ENCODE measurements around the gene NEK10. TPM values are rescaled to one million over a fixed set of nuclear protein-coding genes. Genes with fewer than 3 reads are reported as not detected.

Gene NEK10
- total RNA-seq, 2 experiments from 2014 or later, result 0.19 to 0.57 TPM

- POLR2A ChIA-PET, result no interaction called here
- H3K4me1 Mint-ChIP-seq, result no peaks in the 10 kb centered on the region
- no peaks in the 10 kb centered on the region for H3K36me3 Mint-ChIP-seq (ENCODE audit: low read depth)
- CTCF ChIA-PET, result interaction anchor here (0.7 kb wide), 1 partner anchor 485 kb away, joined by 3 read pairs; no protein-coding TSS in a partner anchor
- no peaks in the 10 kb centered on the region for H3K9me3 Mint-ChIP-seq (ENCODE audit: low read depth)
- ATAC-seq (no peak), DNase-seq (no peak)
- H3K27me3 Mint-ChIP-seq, result no peaks in the 10 kb centered on the region
- intact Hi-C loops (cut with DNase I, micrococcal nuclease), result no loop called here
- no peak overlapping the region for H3K4me3 Mint-ChIP-seq
- H3K27ac Mint-ChIP-seq, result no peak overlapping the region
Measured at GRCh38 chr3:27194861-27195483, 174.2 kb downstream of the NEK10 start.

GRCh38 chr3:27193056-27193455 is 176.1 kb downstream of the NEK10 start:
- H3K4me3 Mint-ChIP-seq, result no peak overlapping the region
- H3K36me3 Mint-ChIP-seq (ENCODE audit: low read depth), result no peaks in the 10 kb centered on the region
- no peaks in the 10 kb centered on the region for H3K27me3 Mint-ChIP-seq
- ATAC-seq, result no peak
- DNase-seq, result no peak
- ChIA-PET CTCF (interaction anchor here (0.7 to 0.9 kb wide), 2 partner anchors 61 to 105 kb away, joined by 3 read pairs; no protein-coding TSS in a partner anchor), POLR2A (no interaction called here)
- no peak overlapping the region for H3K27ac Mint-ChIP-seq
- H3K4me1 Mint-ChIP-seq, result no peaks in the 10 kb centered on the region
- no peaks in the 10 kb centered on the region for H3K9me3 Mint-ChIP-seq (ENCODE audit: low read depth)
- intact Hi-C loops (cut with DNase I, micrococcal nuclease), result no loop called here

DNA sequence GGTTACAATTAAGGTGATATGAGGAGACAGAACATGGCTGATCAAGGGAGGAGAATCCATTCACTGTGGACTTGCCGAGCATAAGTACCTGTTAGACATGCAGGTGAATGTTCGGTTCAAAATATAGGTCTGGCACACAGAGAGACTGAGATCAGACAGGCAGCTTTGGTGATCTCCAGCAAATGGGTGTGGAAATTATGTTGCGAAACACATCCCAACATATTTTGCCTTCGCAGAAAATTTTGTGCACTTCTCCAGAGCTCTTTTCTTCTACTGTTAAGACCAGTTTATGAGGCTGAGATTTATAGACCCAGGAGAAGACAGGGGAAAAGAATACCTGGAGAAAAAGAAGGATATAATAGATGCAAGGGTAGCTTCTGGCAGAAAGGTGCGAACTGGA is 183.2 kb downstream of the NEK10 start:
- H3K4me1 Mint-ChIP-seq, result no peaks in the 10 kb centered on the region
- no peaks in the 10 kb centered on the region for H3K36me3 Mint-ChIP-seq (ENCODE audit: low read depth)
- no peaks in the 10 kb centered on the region for H3K9me3 Mint-ChIP-seq (ENCODE audit: low read depth)
- no peak for ATAC-seq
- H3K4me3 Mint-ChIP-seq, result no peak overlapping the region
- no peak for DNase-seq
- H3K27ac Mint-ChIP-seq, result no peak overlapping the region
- ChIA-PET POLR2A (no interaction called here), CTCF (interaction anchor here (0.7 kb wide), 1 partner anchor 55 kb away, joined by 3 read pairs; no protein-coding TSS in a partner anchor)
- intact Hi-C loops (cut with DNase I, micrococcal nuclease), result no loop called here
- peaks cover 5% of the 10 kb centered on the region for H3K27me3 Mint-ChIP-seq

GRCh38 chr3:27185231-27185989 is 183.8 kb downstream of the NEK10 start:
- Mint-ChIP-seq H3K4me3 (no peak overlapping the region), H3K9me3 (ENCODE audit: low read depth) (no peaks in the 10 kb centered on the region), H3K36me3 (ENCODE audit: low read depth) (no peaks in the 10 kb centered on the region), H3K4me1 (no peaks in the 10 kb centered on the region), H3K27ac (no peak overlapping the region), H3K27me3 (peaks cover 5% of the 10 kb centered on the region)
- ATAC-seq (no peak), DNase-seq (no peak)
- intact Hi-C loops (cut with DNase I, micrococcal nuclease), result no loop called here
- ChIA-PET CTCF (no interaction called here), POLR2A (no interaction called here)

GRCh38 chr3:27184261-27184660 is 184.9 kb downstream of the NEK10 start:
- Mint-ChIP-seq H3K27me3 (peaks cover 5% of the 10 kb centered on the region), H3K36me3 (ENCODE audit: low read depth) (no peaks in the 10 kb centered on the region), H3K4me1 (no peaks in the 10 kb centered on the region), H3K4me3 (no peak overlapping the region), H3K27ac (no peak overlapping the region), H3K9me3 (ENCODE audit: low read depth) (no peaks in the 10 kb centered on the region)
- DNase-seq (no peak), ATAC-seq (no peak)
- CTCF ChIA-PET, result no interaction called here
- intact Hi-C loops (cut with DNase I, micrococcal nuclease), result no loop called here
- POLR2A ChIA-PET, result no interaction called here

DNA sequence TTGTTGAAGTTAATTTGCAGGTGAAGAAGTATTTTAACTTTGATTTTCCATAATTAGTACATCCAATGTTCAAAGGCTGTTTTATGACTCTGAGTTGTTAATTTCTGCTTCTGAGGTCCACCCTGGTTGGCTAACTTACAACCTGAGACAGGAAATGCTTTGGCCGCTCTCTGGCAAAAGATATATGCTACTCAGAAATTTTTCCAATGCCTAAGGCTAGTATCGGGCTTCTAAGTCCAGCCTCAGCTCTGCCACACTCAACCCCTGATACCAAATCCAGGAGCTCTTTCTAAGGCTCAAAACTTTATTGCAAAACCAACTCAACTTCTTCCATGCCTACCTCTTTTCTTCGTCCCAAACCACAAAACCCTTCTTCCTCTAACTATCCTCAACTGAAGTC is 192.9 kb downstream of the NEK10 start:
- POLR2A ChIA-PET, result no interaction called here
- H3K9me3 Mint-ChIP-seq (ENCODE audit: low read depth), result no peaks in the 10 kb centered on the region
- intact Hi-C loops (cut with DNase I, micrococcal nuclease), result no loop called here

GRCh38 chr3:27174530-27174929 is 194.7 kb downstream of the NEK10 start:
- Mint-ChIP-seq H3K27ac (no peak overlapping the region), H3K36me3 (ENCODE audit: low read depth) (no peaks in the 10 kb centered on the region), H3K27me3 (no peaks in the 10 kb centered on the region), H3K4me1 (no peaks in the 10 kb centered on the region), H3K4me3 (no peak overlapping the region), H3K9me3 (ENCODE audit: low read depth) (no peaks in the 10 kb centered on the region)
- intact Hi-C loops (cut with DNase I, micrococcal nuclease), result no loop called here
- ATAC-seq (no peak), DNase-seq (no peak)
- CTCF ChIA-PET, result no interaction called here
- POLR2A ChIA-PET, result no interaction called here

More for the DNA sequence above, 192.9 kb downstream of the NEK10 start:
- Mint-ChIP-seq H3K27me3 (no peaks in the 10 kb centered on the region), H3K4me1 (no peaks in the 10 kb centered on the region), H3K27ac (no peak overlapping the region), H3K4me3 (no peak overlapping the region), H3K36me3 (ENCODE audit: low read depth) (no peaks in the 10 kb centered on the region)
- ATAC-seq, result no peak
- no peak for DNase-seq
- CTCF ChIA-PET, result interaction anchor here (0.6 kb wide), 1 partner anchor 1632 kb away, joined by 3 read pairs; no protein-coding TSS in a partner anchor

DNA sequence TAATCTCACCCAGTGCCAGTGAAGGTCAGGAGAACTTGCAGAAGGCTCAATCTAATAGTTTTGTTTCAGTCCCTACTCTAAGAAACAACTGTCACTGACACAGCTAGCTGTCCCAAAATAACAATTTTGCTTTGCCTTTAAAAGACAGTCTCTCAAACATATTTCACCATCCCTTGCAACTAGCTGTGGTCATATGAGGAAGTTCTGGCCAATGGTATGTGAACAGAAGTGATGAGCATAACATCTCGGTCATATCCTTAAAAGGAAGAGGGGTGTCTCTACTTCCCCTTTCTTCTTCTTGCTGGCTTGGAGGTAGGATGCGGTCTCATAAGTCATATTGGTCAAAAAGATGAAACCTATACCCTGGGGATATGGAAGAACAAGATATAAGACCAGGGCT is 198.1 kb downstream of the NEK10 start:
- no peaks in the 10 kb centered on the region for H3K4me1 Mint-ChIP-seq
- no peaks in the 10 kb centered on the region for H3K9me3 Mint-ChIP-seq (ENCODE audit: low read depth)
- POLR2A ChIA-PET, result no interaction called here
- no peak for ATAC-seq
- H3K27me3 Mint-ChIP-seq, result no peaks in the 10 kb centered on the region
- no peak overlapping the region for H3K4me3 Mint-ChIP-seq
- intact Hi-C loops (cut with DNase I, micrococcal nuclease), result no loop called here
- no peak overlapping the region for H3K27ac Mint-ChIP-seq
- no peaks in the 10 kb centered on the region for H3K36me3 Mint-ChIP-seq (ENCODE audit: low read depth)
- no peak for DNase-seq
- CTCF ChIA-PET, result no interaction called here

DNA sequence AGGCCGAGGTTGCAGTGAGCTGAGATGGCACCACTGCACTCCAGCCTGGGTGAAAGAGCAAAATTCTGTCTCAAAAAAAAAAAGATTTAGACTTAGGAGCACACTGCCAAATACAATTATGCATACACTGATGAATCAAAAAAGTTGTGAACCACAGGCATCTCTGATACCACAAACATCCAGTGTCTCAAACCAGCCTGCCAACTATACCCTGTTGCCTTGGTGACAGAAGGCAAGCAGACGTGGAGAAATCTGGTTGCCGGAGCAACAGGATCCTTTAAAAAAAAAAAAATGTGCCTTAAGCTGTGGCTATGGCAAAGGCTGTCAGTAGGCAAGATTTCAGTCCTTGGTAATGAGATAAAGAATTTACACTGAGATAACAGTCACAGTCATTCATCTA is 202.3 kb downstream of the NEK10 start:
- H3K36me3 Mint-ChIP-seq (ENCODE audit: low read depth), result no peaks in the 10 kb centered on the region
- no peak overlapping the region for H3K27ac Mint-ChIP-seq
- H3K4me3 Mint-ChIP-seq, result no peak overlapping the region
- POLR2A ChIA-PET, result no interaction called here
- DNase-seq, result no peak
- no peaks in the 10 kb centered on the region for H3K4me1 Mint-ChIP-seq
- no peaks in the 10 kb centered on the region for H3K9me3 Mint-ChIP-seq (ENCODE audit: low read depth)
- CTCF ChIA-PET, result no interaction called here
- intact Hi-C loops (cut with DNase I, micrococcal nuclease), result no loop called here
- ATAC-seq, result no peak
- H3K27me3 Mint-ChIP-seq, result no peaks in the 10 kb centered on the region

GRCh38 chr3:27165321-27165721 is 203.9 kb downstream of the NEK10 start:
- H3K4me3 Mint-ChIP-seq, result no peak overlapping the region
- no peaks in the 10 kb centered on the region for H3K36me3 Mint-ChIP-seq (ENCODE audit: low read depth)
- ATAC-seq, result no peak
- intact Hi-C loops (cut with DNase I, micrococcal nuclease), result no loop called here
- POLR2A ChIA-PET, result no interaction called here
- H3K27me3 Mint-ChIP-seq, result no peaks in the 10 kb centered on the region
- H3K27ac Mint-ChIP-seq, result no peak overlapping the region
- no peak for DNase-seq
- CTCF ChIA-PET, result interaction anchor here (0.8 kb wide), 1 partner anchor 31 kb away, joined by 3 read pairs; no protein-coding TSS in a partner anchor
- H3K4me1 Mint-ChIP-seq, result no peaks in the 10 kb centered on the region
- H3K9me3 Mint-ChIP-seq (ENCODE audit: low read depth), result no peaks in the 10 kb centered on the region

DNA sequence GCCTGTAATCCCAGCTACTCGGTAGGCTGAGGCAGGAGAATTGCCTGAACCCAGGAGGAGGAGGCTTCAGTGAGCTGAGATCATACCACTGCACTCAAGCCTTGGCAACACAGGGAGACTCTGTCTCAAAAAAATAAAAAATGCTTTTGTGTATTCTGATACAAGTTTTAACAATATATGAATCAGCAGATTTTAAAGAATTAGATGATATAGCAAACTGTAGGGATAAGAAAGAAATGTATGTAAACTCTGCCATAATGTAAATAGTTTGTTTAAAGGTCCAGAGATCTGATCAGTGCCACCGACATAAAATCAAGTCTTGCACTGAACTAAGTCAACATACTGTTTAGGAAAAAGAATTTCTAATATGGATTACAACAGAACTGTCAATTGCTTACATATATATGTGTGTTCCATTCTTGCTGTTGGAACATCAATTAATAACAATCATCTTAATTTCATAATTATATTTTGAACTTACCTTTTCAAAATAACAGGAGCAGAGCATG is 208.3 kb downstream of the NEK10 start:
- Mint-ChIP-seq H3K4me3 (no peak overlapping the region), H3K4me1 (no peaks in the 10 kb centered on the region), H3K27ac (no peak overlapping the region), H3K36me3 (ENCODE audit: low read depth) (no peaks in the 10 kb centered on the region), H3K9me3 (ENCODE audit: low read depth) (no peaks in the 10 kb centered on the region), H3K27me3 (no peaks in the 10 kb centered on the region)
- POLR2A ChIA-PET, result no interaction called here
- DNase-seq, result no peak
- intact Hi-C loops (cut with DNase I, micrococcal nuclease), result no loop called here
- ATAC-seq, result no peak
- CTCF ChIA-PET, result no interaction called here

DNA sequence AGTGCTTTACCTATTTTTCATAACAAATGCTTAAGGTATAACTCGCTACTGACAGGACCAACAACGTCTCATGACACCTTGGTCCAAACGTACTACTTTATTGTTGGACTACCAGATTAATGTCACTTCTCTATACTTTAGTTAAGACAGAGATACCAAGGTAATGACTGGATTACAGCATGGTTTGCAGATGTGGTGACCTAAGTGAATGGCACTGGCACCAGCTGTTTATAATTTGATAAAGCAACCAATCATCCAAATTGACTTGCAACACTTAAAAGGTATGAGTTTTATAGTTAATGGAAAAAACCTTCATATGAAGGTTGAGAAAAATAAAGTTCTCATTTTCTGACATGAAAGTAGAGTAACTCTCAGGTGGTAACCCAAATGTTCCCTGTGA is 209.0 kb downstream of the NEK10 start:
- ATAC-seq, result no peak
- no peaks in the 10 kb centered on the region for H3K27me3 Mint-ChIP-seq
- H3K27ac Mint-ChIP-seq, result no peak overlapping the region
- POLR2A ChIA-PET, result no interaction called here
- no peaks in the 10 kb centered on the region for H3K4me1 Mint-ChIP-seq
- H3K4me3 Mint-ChIP-seq, result no peak overlapping the region
- no peaks in the 10 kb centered on the region for H3K36me3 Mint-ChIP-seq (ENCODE audit: low read depth)
- intact Hi-C loops (cut with DNase I, micrococcal nuclease), result no loop called here
- no peak for DNase-seq
- H3K9me3 Mint-ChIP-seq (ENCODE audit: low read depth), result no peaks in the 10 kb centered on the region
- CTCF ChIA-PET, result no interaction called here
